Fibroblast of the aortic adventitia (primary cell): Measurements from ENCODE around the gene ZMYM4. TPM values are rescaled to one million over a fixed set of nuclear protein-coding genes. Genes with fewer than 3 reads are reported as not detected.
A peak's percentile ranks its signal among the peaks of the same experiment; 100 is the strongest.

Experiments
- DNase-seq: peaks from one replicate; pipeline ENCODE4 v3.0.0-alpha.2; 2010; ENCODE audit warnings: low read depth
- H3K4me3 ChIP-seq: 2 replicates; pipeline ENCODE4 v1.5.1; 2011; ENCODE audit warnings: low read depth, mild to moderate bottlenecking, control low read depth, low read length, moderate library complexity
- total RNA-seq: library from RNA; depleted of rRNA; stranded (reverse); fragments of >200 nt; gene quantifications from 2 replicates; pipeline ENCODE4 v1.2.3, GENCODE V29; 2012; ENCODE audit warnings: low replicate concordance
- TF ChIP-seq, protein P1 (sequence below): IDR thresholded peaks from 2 replicates; pipeline ENCODE4 v1.5.1; 2011; ENCODE audit warnings: mild to moderate bottlenecking, low read length, control low read depth, inconsistent platforms; ENCODE audit not compliant: insufficient read depth

ZMYM4 gene
- total RNA-seq, 1 donor = 52.2 TPM

DNA sequence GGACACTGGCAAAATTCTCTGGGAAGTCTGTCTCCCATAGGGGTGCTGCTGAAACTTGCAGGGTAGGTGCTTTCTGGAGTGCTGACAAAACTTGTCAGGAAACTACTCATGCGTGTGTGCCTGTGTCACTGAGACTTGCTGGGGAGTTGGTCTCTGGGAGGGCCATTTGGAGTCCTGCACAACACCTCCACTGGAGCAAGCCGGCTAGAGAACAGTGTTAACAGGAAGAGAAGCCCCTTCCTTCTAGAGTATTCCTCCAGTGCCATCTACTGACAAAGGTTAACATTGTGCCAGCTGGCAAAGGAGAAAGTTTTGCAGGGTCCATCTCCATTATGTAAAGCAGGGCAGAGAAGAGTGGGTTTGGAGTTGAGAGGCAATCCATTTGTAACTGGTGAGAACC, 30.0 kb downstream of the ZMYM4 start:
- TF ChIP-seq, protein P1, sequence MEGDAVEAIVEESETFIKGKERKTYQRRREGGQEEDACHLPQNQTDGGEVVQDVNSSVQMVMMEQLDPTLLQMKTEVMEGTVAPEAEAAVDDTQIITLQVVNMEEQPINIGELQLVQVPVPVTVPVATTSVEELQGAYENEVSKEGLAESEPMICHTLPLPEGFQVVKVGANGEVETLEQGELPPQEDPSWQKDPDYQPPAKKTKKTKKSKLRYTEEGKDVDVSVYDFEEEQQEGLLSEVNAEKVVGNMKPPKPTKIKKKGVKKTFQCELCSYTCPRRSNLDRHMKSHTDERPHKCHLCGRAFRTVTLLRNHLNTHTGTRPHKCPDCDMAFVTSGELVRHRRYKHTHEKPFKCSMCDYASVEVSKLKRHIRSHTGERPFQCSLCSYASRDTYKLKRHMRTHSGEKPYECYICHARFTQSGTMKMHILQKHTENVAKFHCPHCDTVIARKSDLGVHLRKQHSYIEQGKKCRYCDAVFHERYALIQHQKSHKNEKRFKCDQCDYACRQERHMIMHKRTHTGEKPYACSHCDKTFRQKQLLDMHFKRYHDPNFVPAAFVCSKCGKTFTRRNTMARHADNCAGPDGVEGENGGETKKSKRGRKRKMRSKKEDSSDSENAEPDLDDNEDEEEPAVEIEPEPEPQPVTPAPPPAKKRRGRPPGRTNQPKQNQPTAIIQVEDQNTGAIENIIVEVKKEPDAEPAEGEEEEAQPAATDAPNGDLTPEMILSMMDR = peak; percentile 45
- DNase-seq = peak; percentile 63
- H3K4me3 ChIP-seq = no peak overlapping the region

DNA sequence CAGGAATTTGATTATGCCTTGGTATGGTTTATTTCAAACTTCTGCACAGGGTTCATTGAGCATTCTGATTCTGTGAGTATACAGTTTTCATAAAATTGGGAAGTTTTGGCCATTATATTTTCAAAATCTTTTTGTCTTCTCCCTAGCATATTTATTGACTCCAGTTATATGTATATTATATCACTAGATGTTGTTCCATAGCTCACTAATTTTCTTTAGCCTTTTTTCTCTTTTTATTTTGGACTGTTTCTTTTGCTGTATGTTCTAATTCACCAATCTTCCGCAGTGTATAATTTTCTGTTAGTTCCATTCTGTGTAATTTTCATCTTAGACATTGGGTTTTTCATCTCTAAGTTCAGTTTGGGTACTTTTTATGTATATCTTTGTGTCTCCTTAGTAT, 31.9 kb downstream of the ZMYM4 start:
- no peak overlapping the region for H3K4me3 ChIP-seq
- TF ChIP-seq, protein P1 = no peak
- no peak for DNase-seq

DNA sequence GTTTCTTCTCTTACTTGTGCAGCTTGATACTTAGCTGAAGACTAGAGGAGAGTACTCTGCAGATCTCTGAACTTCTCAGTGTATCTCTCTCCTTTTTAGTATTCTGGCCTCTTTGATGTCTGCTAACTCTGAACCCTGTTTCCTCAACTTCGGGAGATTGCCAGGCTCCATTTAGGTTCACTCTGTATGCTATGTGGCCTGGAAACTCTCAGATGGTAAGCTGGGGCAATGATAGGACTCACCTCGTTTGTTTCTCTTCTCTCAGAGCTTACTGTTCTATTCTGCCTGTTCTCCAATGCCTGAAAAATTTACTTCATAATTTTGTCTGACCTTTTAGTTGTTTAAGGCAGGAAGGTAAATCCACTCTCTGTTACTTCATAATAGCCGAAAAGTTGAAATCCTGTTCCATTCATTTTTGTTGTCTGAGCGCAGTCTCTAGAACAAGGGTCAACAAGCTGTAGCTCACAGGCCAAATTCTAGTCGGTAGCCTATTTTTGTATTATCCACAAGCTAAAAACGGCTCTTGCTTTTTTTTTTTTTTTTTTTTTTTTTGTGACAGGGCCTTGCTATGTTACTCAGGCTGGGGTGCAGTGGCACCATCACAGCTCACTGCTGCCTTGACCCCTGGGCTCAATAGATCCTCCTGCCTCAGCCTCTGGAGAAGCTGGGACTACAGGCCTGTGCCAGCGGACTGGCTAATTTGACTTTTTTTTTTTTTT, 33.3 kb downstream of the ZMYM4 start:
- TF ChIP-seq, protein P1 = no peak
- H3K4me3 ChIP-seq = no peak overlapping the region
- no peak for DNase-seq

DNA sequence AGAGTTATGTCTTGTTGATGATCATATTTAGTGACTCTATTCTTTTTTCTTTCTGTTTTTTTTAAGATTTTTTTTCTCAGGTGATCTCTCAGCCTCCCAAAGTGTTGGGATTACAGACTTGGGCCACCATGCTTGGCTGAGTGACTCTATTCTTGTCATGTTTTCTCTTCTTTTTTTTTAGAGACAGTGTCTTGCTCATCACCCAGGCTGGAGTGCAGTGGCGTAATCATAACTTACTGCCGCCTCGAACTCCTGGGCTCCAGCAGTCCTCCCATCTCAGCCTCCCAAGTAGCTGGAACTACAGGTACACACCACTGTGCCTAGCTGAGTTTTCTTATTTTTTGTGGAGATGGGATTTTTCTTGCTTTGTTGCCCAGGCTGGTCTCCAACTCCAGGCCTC, 36.9 kb downstream of the ZMYM4 start:
- no peak for DNase-seq
- H3K4me3 ChIP-seq = no peak overlapping the region
- TF ChIP-seq, protein P1 = no peak

DNA sequence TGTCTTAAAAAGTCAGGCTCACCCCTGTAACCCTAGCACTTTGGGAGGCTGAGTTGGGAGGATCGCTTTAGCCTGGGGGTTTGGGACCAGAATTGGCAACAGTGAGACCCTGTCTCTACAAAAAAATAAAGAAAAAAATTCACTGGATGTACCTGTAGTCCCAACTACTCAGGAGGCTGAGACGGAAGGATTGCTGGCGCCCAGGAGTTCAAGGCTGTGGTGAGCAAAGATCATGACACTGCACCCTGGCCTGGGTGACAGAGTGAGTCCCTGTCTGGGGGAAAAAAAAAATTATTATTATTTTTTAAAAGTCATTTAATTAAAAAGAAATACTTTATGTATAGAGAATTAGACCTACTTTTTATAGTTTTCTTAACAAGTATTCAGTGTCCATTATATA, 47.1 kb downstream of the ZMYM4 start:
- no peak overlapping the region for H3K4me3 ChIP-seq
- TF ChIP-seq, protein P1 = no peak
- no peak for DNase-seq

DNA sequence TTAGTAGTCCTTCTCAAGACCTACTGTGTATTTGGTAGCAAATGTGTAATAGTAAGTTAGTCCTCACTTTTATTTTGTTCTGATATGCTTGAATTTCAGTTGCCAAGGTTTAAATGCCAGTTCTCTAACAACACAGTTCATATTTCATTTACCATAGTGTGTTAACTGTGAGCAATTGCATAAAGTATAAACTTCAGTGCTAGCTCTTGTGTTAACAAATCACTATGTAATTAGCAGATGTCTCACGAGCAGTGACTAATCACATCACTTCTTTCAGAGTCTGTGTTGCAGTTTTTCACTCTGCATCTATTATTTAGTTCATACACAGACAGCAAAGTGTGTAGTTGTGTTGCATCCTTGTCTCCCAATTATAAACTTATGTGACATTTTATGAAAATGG, 47.8 kb downstream of the ZMYM4 start:
- TF ChIP-seq, protein P1 = no peak
- DNase-seq = no peak
- H3K4me3 ChIP-seq = no peak overlapping the region

DNA sequence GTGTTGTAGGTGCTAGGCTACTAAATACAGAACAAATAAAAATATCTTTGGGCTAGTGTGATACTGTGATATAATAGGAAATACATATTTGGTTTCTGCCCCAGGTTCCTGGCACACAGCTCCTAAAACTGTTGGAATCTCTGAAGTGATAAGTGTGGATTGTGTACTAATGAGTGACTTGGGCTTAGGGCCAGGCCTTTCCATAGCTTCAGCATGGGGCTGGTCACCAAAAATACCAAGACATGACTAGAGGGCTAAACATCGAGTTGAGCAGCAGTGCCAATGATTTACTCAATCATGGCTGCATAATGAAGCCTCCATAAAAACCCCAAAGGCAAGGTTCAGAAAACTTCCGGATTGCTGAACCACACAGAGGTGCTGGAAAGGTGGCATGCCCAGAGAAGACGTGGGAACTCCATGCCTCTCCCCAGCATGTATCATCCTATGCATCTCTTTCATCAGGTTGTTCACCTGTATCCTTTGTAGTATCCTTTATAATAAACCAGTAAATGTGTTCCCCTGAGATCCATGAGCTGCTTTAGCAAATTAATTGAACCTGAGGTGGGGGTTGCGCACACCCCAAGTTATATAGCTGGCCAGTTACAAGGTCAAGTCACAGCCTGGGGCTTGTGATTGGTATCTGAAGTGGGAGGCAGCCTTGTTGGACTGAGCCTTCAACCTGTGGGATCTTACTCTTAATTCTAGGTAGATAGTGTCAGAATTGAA, 51.6 kb downstream of the ZMYM4 start:
- no peak overlapping the region for H3K4me3 ChIP-seq
- DNase-seq = peak; percentile 89
- TF ChIP-seq, protein P1 = no peak
